GM18909 (cell line): ENCODE data around the gene MIS18A.

ENCODE experiments used
- ATAC-seq: cut with Tn5 transposase; IDR thresholded peaks from one replicate; pipeline ENCODE4 v1.9.1; 2021; ENCODE audit warnings: mild to moderate bottlenecking; ENCODE audit not compliant: unreplicated experiment, poor library complexity

Gene MIS18A

GRCh38 chr21:32256873-32257620 lies 21.8 kb downstream of the MIS18A start:
- ATAC-seq, result no peak

- no peak for ATAC-seq
These were observed 22.6 kb downstream of the MIS18A start for GRCh38 chr21:32256251-32256650.

GRCh38 chr21:32253215-32253641 lies 25.6 kb downstream of the MIS18A start:
- no peak for ATAC-seq

GRCh38 chr21:32252136-32252535 lies 26.7 kb downstream of the MIS18A start:
- no peak for ATAC-seq

GRCh38 chr21:32249511-32250280 lies 29.2 kb downstream of the MIS18A start:
- ATAC-seq, result no peak

- no peak for ATAC-seq
These were observed 30.0 kb downstream of the MIS18A start for GRCh38 chr21:32248571-32249461.

- ATAC-seq, result no peak
These were observed 32.2 kb downstream of the MIS18A start for GRCh38 chr21:32246571-32247140.

GRCh38 chr21:32245971-32246370 lies 32.9 kb downstream of the MIS18A start:
- ATAC-seq, result no peak

- no peak for ATAC-seq
These were observed 37.8 kb downstream of the MIS18A start for GRCh38 chr21:32240851-32241687.

- no peak for ATAC-seq
These were observed 39.3 kb downstream of the MIS18A start for GRCh38 chr21:32239551-32239950.

GRCh38 chr21:32238063-32238462 lies 40.8 kb downstream of the MIS18A start:
- ATAC-seq, result no peak

- no peak for ATAC-seq
These were observed 41.8 kb downstream of the MIS18A start for GRCh38 chr21:32237021-32237420.

GRCh38 chr21:32233722-32234301 lies 45.0 kb downstream of the MIS18A start:
- no peak for ATAC-seq

GRCh38 chr21:32233055-32233546 lies 45.7 kb downstream of the MIS18A start:
- no peak for ATAC-seq

- no peak for ATAC-seq
These were observed 52.4 kb downstream of the MIS18A start for GRCh38 chr21:32226444-32226843.
